Mesenchymal stem cell (in vitro differentiated cells and primary cell): ENCODE measurements around the gene RSF1.

Experiments
- DNase-seq: peaks from one replicate; pipeline ENCODE4 v3.0.0-alpha.2; 2013
- H2AFZ ChIP-seq: one replicate; pipeline ENCODE4 v1.6.1; 2013; ENCODE audit warnings: low read depth, mild to moderate bottlenecking, control low read depth, inconsistent platforms, low read length, moderate library complexity
- H2AK5ac ChIP-seq: 2 replicates; pipeline ENCODE4 v1.6.1; 2013; ENCODE audit warnings: low read length, moderate library complexity, mild to moderate bottlenecking, inconsistent platforms; ENCODE audit not compliant: severe bottlenecking
- H2BK120ac ChIP-seq: one replicate; pipeline ENCODE4 v1.6.1; 2013; ENCODE audit warnings: low read depth, mild to moderate bottlenecking, inconsistent platforms, low read length, moderate library complexity
- H2BK12ac ChIP-seq, 2 experiments: one replicate each; pipeline ENCODE4 v1.6.1; 2013; ENCODE audit warnings: inconsistent platforms in 2 of 2, low read length in 2 of 2, mild to moderate bottlenecking in 2 of 2, moderate library complexity in 2 of 2, control low read depth in 1 of 2
- H2BK15ac ChIP-seq: one replicate; pipeline ENCODE4 v1.6.1; 2013; ENCODE audit warnings: mild to moderate bottlenecking, low read depth, inconsistent platforms; ENCODE audit not compliant: poor library complexity, severe bottlenecking
- H2BK5ac ChIP-seq: 2 replicates; pipeline ENCODE4 v1.6.1; 2013; ENCODE audit warnings: low read depth, mild to moderate bottlenecking, low read length, control low read depth, inconsistent platforms; ENCODE audit not compliant: poor library complexity, severe bottlenecking
- H3K14ac ChIP-seq, 2 experiments: one replicate each; pipeline ENCODE4 v1.6.1; 2013; ENCODE audit warnings: inconsistent platforms in 2 of 2, low read length in 2 of 2, control low read depth in 1 of 2, mild to moderate bottlenecking in 1 of 2, moderate library complexity in 1 of 2
- H3K18ac ChIP-seq, 2 experiments: one replicate each; pipeline ENCODE4 v1.6.1; 2013; ENCODE audit warnings: inconsistent platforms in 2 of 2, low read length in 2 of 2, control low read depth in 1 of 2, low read depth in 1 of 2, mild to moderate bottlenecking in 1 of 2
- H3K23ac ChIP-seq, 2 experiments: one replicate each; pipeline ENCODE4 v1.6.1; 2013; ENCODE audit warnings: inconsistent platforms in 2 of 2, low read length in 2 of 2, mild to moderate bottlenecking in 2 of 2, moderate library complexity in 2 of 2, control low read depth in 1 of 2
- H3K27ac ChIP-seq: 2 replicates; pipeline ENCODE4 v1.5.1; 2013; ENCODE audit warnings: mild to moderate bottlenecking, moderate library complexity, low read length, control low read depth, inconsistent platforms; ENCODE audit not compliant: poor library complexity, severe bottlenecking
- H3K27me3 ChIP-seq, 2 experiments: 2 replicates each; pipeline versions ENCODE4 v1.6.1 to v1.7.0; 2013; ENCODE audit warnings: low read length in 2 of 2, mild to moderate bottlenecking in 2 of 2, moderate library complexity in 2 of 2, control low read depth in 1 of 2, inconsistent platforms in 1 of 2; ENCODE audit not compliant: control insufficient read depth in 1 of 2, insufficient read depth in 1 of 2
- H3K36me3 ChIP-seq, 2 experiments: 2 replicates each; pipeline versions ENCODE4 v1.6.1 to v1.7.0; 2013; ENCODE audit warnings: low read length in 2 of 2, control low read depth in 1 of 2, inconsistent platforms in 1 of 2, low read depth in 1 of 2, mild to moderate bottlenecking in 1 of 2; ENCODE audit not compliant: insufficient read depth in 2 of 2, control insufficient read depth in 1 of 2
- H3K4ac ChIP-seq, 2 experiments: one replicate each; pipeline ENCODE4 v1.6.1; 2013; ENCODE audit warnings: inconsistent platforms in 2 of 2, low read length in 2 of 2, mild to moderate bottlenecking in 2 of 2, moderate library complexity in 2 of 2, control low read depth in 1 of 2, low read depth in 1 of 2
- H3K4me1 ChIP-seq: 2 replicates; pipeline ENCODE4 v1.6.1; 2013; ENCODE audit warnings: low read depth, low read length, control low read depth; ENCODE audit not compliant: control insufficient read depth, insufficient read depth
- H3K4me2 ChIP-seq: 2 replicates; pipeline ENCODE4 v1.6.1; 2013; ENCODE audit warnings: low read length, mild to moderate bottlenecking, inconsistent platforms; ENCODE audit not compliant: poor library complexity, severe bottlenecking
- H3K4me3 ChIP-seq, 2 experiments: 2 replicates each; pipeline versions ENCODE4 v1.5.1 to v1.7.0; 2013; ENCODE audit warnings: low read length in 2 of 2, mild to moderate bottlenecking in 2 of 2, control low read depth in 1 of 2, low read depth in 1 of 2; ENCODE audit not compliant: insufficient read depth in 1 of 2
- H3K79me1 ChIP-seq: replicated peaks from 2 replicates; pipeline ENCODE4 v1.6.1; 2013; ENCODE audit warnings: mild to moderate bottlenecking, control low read depth, low read length, inconsistent platforms; ENCODE audit not compliant: poor library complexity, severe bottlenecking
- H3K9ac ChIP-seq: 2 replicates; pipeline ENCODE4 v1.7.0; 2013; ENCODE audit warnings: mild to moderate bottlenecking, low read length, moderate library complexity
- H3K9me3 ChIP-seq: 2 replicates; pipeline ENCODE4 v1.7.0; 2013; ENCODE audit warnings: mild to moderate bottlenecking, low read length; ENCODE audit not compliant: control insufficient read depth
- H4K8ac ChIP-seq: one replicate; pipeline ENCODE4 v1.6.1; 2013; ENCODE audit warnings: inconsistent platforms, mild to moderate bottlenecking, low read length, moderate library complexity
- H4K91ac ChIP-seq: one replicate; pipeline ENCODE4 v1.6.1; 2013; ENCODE audit warnings: mild to moderate bottlenecking, low read length, inconsistent platforms
- WGBS: methylation state at CpG from one replicate; pipeline ENCODE4 v1.1.7; 2013; ENCODE audit warnings: mixed read lengths; 5-methylcytosine and 5-hydroxymethylcytosine counted together

RSF1 gene

DNA sequence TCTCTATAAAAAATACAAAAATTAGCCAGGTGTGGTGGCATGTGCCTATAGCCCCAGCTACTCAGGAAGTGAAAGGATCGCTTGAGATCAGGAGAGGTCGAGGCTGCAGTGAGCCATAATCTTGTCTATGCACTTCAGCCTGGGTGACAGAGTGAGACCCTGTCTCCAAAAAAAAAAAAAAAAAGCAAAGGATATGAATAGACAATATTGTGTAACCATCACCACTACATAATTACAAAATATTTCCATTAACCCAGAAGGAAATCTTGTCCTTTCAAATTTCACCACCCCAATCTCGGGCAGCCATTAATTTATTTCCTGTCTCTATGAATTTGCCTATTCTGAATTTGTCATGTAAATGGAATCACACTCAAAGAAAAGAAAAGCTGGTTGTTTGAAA lies 21.2 kb downstream of the RSF1 start:
- Histone ChIP-seq H3K27me3 (no peaks in the 10 kb centered on the region), H3K4me1 (no peaks in the 10 kb centered on the region), H2BK5ac (no peak overlapping the region), H4K91ac (no peak overlapping the region), H3K79me1 (peaks cover 3% of the 10 kb centered on the region), H3K4me2 (no peak overlapping the region), H2BK12ac (no peak overlapping the region), H3K23ac (no peak overlapping the region), H2AFZ (no peak overlapping the region), H2BK15ac (no peak overlapping the region), H3K27ac (no peak overlapping the region), H3K9me3 (no peaks in the 10 kb centered on the region), H3K14ac (no peak overlapping the region), H3K36me3 (peaks cover 0 to 6% of the 10 kb centered on the region in 2 experiments), H3K9ac (no peak overlapping the region), H2AK5ac (no peak overlapping the region), H2BK120ac (no peak overlapping the region), H4K8ac (no peak overlapping the region), H3K4me3 (no peak overlapping the region), H3K4ac (no peak overlapping the region), H3K18ac (no peak overlapping the region)
- no peak for DNase-seq
- no CpG with 5 or more reads among the region's 3 CpGs for WGBS

GRCh38 chr11:77793972-77794371 lies 26.6 kb downstream of the RSF1 start:
- no peak overlapping the region for H2BK12ac ChIP-seq
- H3K4me1 ChIP-seq: peaks cover 8% of the 10 kb centered on the region
- H3K79me1 ChIP-seq: peaks cover 7% of the 10 kb centered on the region
- H3K4me2 ChIP-seq: no peak overlapping the region
- no peak for DNase-seq
- no peak overlapping the region for H4K91ac ChIP-seq
- H3K23ac ChIP-seq: no peak overlapping the region
- H3K27ac ChIP-seq: no peak overlapping the region
- no peak overlapping the region for H2AFZ ChIP-seq
- no peak overlapping the region for H2AK5ac ChIP-seq
- no peak overlapping the region for H3K18ac ChIP-seq
- no peak overlapping the region for H2BK5ac ChIP-seq
- peaks cover 0 to 11% of the 10 kb centered on the region in 2 experiments for H3K36me3 ChIP-seq
- H2BK15ac ChIP-seq: no peak overlapping the region
- H3K14ac ChIP-seq: no peak overlapping the region
- no peak overlapping the region for H4K8ac ChIP-seq
- 100% methylated on average over 2 of the region's 2 CpGs for WGBS
- no peaks in the 10 kb centered on the region for H3K9me3 ChIP-seq
- H3K27me3 ChIP-seq: no peaks in the 10 kb centered on the region
- H3K9ac ChIP-seq: no peak overlapping the region
- no peak overlapping the region for H3K4ac ChIP-seq
- no peak overlapping the region for H2BK120ac ChIP-seq
- no peak overlapping the region for H3K4me3 ChIP-seq

- Histone ChIP-seq H3K4me3 (no peak overlapping the region), H4K8ac (no peak overlapping the region), H3K9ac (no peak overlapping the region), H3K9me3 (no peaks in the 10 kb centered on the region), H2BK5ac (no peak overlapping the region), H4K91ac (no peak overlapping the region), H2AFZ (no peak overlapping the region), H3K79me1 (peaks cover 10% of the 10 kb centered on the region), H2BK12ac (no peak overlapping the region), H3K18ac (no peak overlapping the region), H3K4me2 (no peak overlapping the region), H2BK15ac (no peak overlapping the region), H3K4ac (no peak overlapping the region), H2BK120ac (no peak overlapping the region), H3K23ac (no peak overlapping the region), H3K36me3 (peaks cover 0 to 8% of the 10 kb centered on the region in 2 experiments), H3K14ac (no peak overlapping the region), H2AK5ac (no peak overlapping the region), H3K4me1 (peaks cover 8% of the 10 kb centered on the region), H3K27ac (no peak overlapping the region), H3K27me3 (no peaks in the 10 kb centered on the region)
- 91% methylated on average over 4 of the region's 4 CpGs for whole genome bisulfite sequencing
- DNase-seq: no peak
These were observed 29.2 kb downstream of the RSF1 start for GRCh38 chr11:77791301-77791700.

DNA sequence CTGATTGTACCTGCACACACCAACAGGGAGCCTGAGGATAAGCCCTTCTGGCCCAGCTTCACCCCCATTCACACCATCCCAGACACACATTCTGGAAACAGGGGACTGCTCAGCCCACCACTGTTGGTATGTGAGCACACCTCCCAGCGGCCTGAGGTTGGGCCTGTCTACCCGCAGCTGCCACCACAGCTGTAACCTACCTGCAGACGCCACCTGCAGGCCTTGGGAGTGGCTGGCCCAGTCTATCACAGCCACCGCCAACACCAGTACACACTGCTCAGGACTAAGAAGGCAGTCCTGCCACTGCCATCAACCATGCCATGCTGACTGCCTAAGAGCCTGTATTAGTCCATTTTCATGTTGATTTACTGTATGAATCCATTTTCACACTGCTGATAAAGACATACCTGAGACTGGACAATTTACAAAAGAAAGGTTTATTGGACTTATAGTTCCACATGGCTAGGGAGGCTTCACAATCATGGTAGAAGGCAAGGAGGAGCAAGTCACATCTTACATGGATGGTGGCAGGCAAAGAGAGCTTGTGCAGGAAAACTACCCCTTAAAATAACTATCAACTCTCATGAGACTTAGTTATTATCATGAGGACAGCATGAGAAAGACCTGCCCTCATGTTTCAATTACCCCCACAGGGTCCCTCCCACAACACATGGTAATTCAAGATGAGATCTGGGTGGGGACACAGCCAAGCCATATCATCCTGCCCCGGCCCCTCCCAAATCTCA lies 30.6 kb downstream of the RSF1 start:
- Histone ChIP-seq H3K79me1 (peaks cover 10% of the 10 kb centered on the region), H3K9me3 (no peaks in the 10 kb centered on the region), H3K14ac (no peak overlapping the region), H4K8ac (no peak overlapping the region), H2AFZ (peak overlapping the region; percentile 44), H2AK5ac (no peak overlapping the region), H3K4me3 (no peak overlapping the region), H2BK12ac (no peak overlapping the region), H3K27ac (no peak overlapping the region), H2BK120ac (no peak overlapping the region), H3K18ac (no peak overlapping the region), H3K23ac (peak overlapping the region in 1 of 2 experiments; percentile 40), H2BK5ac (no peak overlapping the region), H3K4me1 (peaks cover 8% of the 10 kb centered on the region), H3K36me3 (peaks cover 0 to 8% of the 10 kb centered on the region in 2 experiments), H3K9ac (no peak overlapping the region), H2BK15ac (no peak overlapping the region), H3K4ac (no peak overlapping the region), H3K4me2 (no peak overlapping the region), H3K27me3 (no peaks in the 10 kb centered on the region), H4K91ac (no peak overlapping the region)
- no peak for DNase-seq
- 88% methylated on average over 5 of the region's 5 CpGs for WGBS
